Activated CD4-positive, alpha-beta memory T cell treated with anti-CD3 and anti-CD28 coated beads for 36 hours (primary cell): Measurements from ENCODE around the gene P2RX2. TPM values are rescaled to one million over a fixed set of nuclear protein-coding genes. Genes with fewer than 3 reads are reported as not detected.
"Not testable (repeated sequence)": the region's sequence is repeated elsewhere in the genome, so short reads cannot be mapped to it uniquely, and the experiment has no call there.

ENCODE experiments used
- CTCF ChIA-PET: fragments of 350-600 bp; sonication (Branson Sonifier 250); formaldehyde crosslinking; loops from one replicate; lab custom pipeline; 2021; ENCODE audit warnings: antibody characterized with exemption, inconsistent platforms; lab: Charles Lee
- POLR2A ChIA-PET: fragments of 350-600 bp; sonication (Branson Sonifier 250); formaldehyde crosslinking; loops from one replicate; lab custom pipeline; 2021; ENCODE audit warnings: antibody characterized with exemption; lab: Charles Lee
- DNase-seq: peaks from one replicate; pipeline ENCODE4 v3.0.0-alpha.2; 2020
- H3K27ac Mint-ChIP-seq: one replicate; pipeline ENCODE4 v1.8.0; 2021; ENCODE audit warnings: mixed read lengths
- H3K27me3 Mint-ChIP-seq: one replicate; pipeline ENCODE4 v1.8.0; 2021; ENCODE audit warnings: mixed read lengths
- H3K36me3 Mint-ChIP-seq: one replicate; pipeline ENCODE4 v1.8.0; 2021; ENCODE audit warnings: mixed read lengths
- H3K4me1 Mint-ChIP-seq: one replicate; pipeline ENCODE4 v1.8.0; 2021; ENCODE audit warnings: low read depth, mixed read lengths
- H3K4me3 Mint-ChIP-seq: one replicate; pipeline ENCODE4 v1.8.0; 2021; ENCODE audit warnings: mild to moderate bottlenecking, mixed read lengths
- H3K9me3 Mint-ChIP-seq: one replicate; pipeline ENCODE4 v1.8.0; 2021; ENCODE audit warnings: mixed read lengths
- intact Hi-C: fragments of 100-400 bp; cut with micrococcal nuclease; formaldehyde crosslinking; loops from one replicate; pipeline ENCODE4 v1.15.1; 2023
- total RNA-seq, 2 experiments: library from RNA; stranded (reverse); gene quantifications; one replicate each; pipeline ENCODE4 v1.2.3, GENCODE V29; 2021

Gene P2RX2
- total RNA-seq, 2 experiments from 2014 or later = not detected

GRCh38 chr12:132597333-132598316, 21.0 kb upstream of the P2RX2 start:
- intact Hi-C loops = no loop called here
- no peaks in the 10 kb centered on the region for H3K9me3 Mint-ChIP-seq
- CTCF ChIA-PET = no interaction called here
- no peaks in the 10 kb centered on the region for H3K36me3 Mint-ChIP-seq
- DNase-seq = no peak
- peaks cover 24% of the 10 kb centered on the region for H3K4me1 Mint-ChIP-seq
- H3K4me3 Mint-ChIP-seq = peak overlapping the region; percentile 56
- no peak overlapping the region for H3K27ac Mint-ChIP-seq
- POLR2A ChIA-PET = no interaction called here
- H3K27me3 Mint-ChIP-seq = peaks cover 48% of the 10 kb centered on the region

GRCh38 chr12:132599502-132599901, 19.1 kb upstream of the P2RX2 start:
- Mint-ChIP-seq H3K27me3 (peaks cover 50% of the 10 kb centered on the region), H3K4me1 (peaks cover 27% of the 10 kb centered on the region)
- DNase-seq, intact Hi-C loops, H3K9me3 Mint-ChIP-seq, H3K27ac Mint-ChIP-seq, H3K36me3 Mint-ChIP-seq, H3K4me3 Mint-ChIP-seq, POLR2A ChIA-PET: not testable (repeated sequence)
- CTCF ChIA-PET = interaction anchor here (0.9 to 3.4 kb wide), 3 partner anchors 11 to 17 kb away, joined by 3 to 22 read pairs (median 9); partner anchors contain the start of gene LRCOL1

GRCh38 chr12:132600048-132601032, 18.2 kb upstream of the P2RX2 start:
- H3K4me3 Mint-ChIP-seq = peak overlapping the region; percentile 59
- DNase-seq = peak; percentile 62
- intact Hi-C loops = loop anchor here (1.0 kb wide), 1 partner anchor 15 kb away; no protein-coding TSS in a partner anchor
- H3K4me1 Mint-ChIP-seq = peaks cover 27% of the 10 kb centered on the region
- no peaks in the 10 kb centered on the region for H3K9me3 Mint-ChIP-seq
- ChIA-PET CTCF (interaction anchor here (0.9 to 3.4 kb wide), 4 partner anchors 10 to 16 kb away, joined by 3 to 22 read pairs (median 6); partner anchors contain the start of gene LRCOL1), POLR2A (no interaction called here)
- H3K27me3 Mint-ChIP-seq = peaks cover 54% of the 10 kb centered on the region
- no peak overlapping the region for H3K27ac Mint-ChIP-seq
- H3K36me3 Mint-ChIP-seq = no peaks in the 10 kb centered on the region

- intact Hi-C loops = no loop called here
- POLR2A ChIA-PET = no interaction called here
- no peaks in the 10 kb centered on the region for H3K36me3 Mint-ChIP-seq
- peaks cover 27% of the 10 kb centered on the region for H3K4me1 Mint-ChIP-seq
- CTCF ChIA-PET = interaction anchor here (0.6 to 3.4 kb wide), 4 partner anchors 9 to 60 kb away, joined by 3 to 22 read pairs (median 6); partner anchors contain the start of gene LRCOL1
- no peaks in the 10 kb centered on the region for H3K9me3 Mint-ChIP-seq
- H3K27ac Mint-ChIP-seq = no peak overlapping the region
- peak overlapping the region; percentile 24 for H3K4me3 Mint-ChIP-seq
- no peak for DNase-seq
- H3K27me3 Mint-ChIP-seq = peaks cover 50% of the 10 kb centered on the region
Observed at GRCh38 chr12:132601171-132601883, 17.2 kb upstream of the P2RX2 start.

DNA sequence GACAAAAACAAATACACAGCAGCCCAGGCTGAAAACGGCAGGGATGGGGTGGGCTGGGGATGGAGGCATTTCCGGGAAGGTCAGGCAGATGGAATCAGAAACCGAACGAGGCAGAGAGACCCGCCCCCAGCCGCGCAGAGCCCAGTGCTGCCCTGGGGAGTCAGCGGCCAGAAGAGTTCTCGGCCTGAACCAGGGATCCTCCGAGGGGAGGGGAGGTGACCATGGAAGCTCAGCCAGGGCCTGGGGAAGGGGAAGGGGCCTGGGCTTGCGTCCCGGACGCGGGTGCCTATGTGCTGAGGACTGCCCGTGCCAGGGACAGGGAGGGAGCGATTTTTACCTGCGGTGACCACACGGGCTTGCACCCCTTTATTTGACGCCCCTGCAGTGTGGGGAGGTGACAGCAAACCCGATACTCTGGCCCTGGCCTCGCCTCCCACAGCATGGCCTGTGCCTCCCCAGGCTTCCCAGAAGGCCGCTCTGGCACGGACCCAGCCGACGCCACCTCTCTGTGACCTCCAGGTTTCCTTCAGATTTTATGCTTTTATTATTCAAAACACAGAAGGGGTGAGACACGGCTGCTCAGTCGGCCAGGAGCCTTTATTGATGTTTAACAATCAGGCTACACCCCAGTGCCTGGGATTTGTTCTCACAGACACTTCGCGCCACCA, 15.9 kb upstream of the P2RX2 start:
- H3K4me3 Mint-ChIP-seq = no peak overlapping the region
- H3K27ac Mint-ChIP-seq = no peak overlapping the region
- intact Hi-C loops = no loop called here
- H3K36me3 Mint-ChIP-seq = no peaks in the 10 kb centered on the region
- peaks cover 50% of the 10 kb centered on the region for H3K27me3 Mint-ChIP-seq
- DNase-seq = no peak
- ChIA-PET POLR2A (no interaction called here), CTCF (no interaction called here)
- no peaks in the 10 kb centered on the region for H3K9me3 Mint-ChIP-seq
- H3K4me1 Mint-ChIP-seq = peaks cover 21% of the 10 kb centered on the region

GRCh38 chr12:132603240-132604150, 15.1 kb upstream of the P2RX2 start:
- POLR2A ChIA-PET = no interaction called here
- Mint-ChIP-seq H3K36me3 (no peaks in the 10 kb centered on the region), H3K9me3 (no peaks in the 10 kb centered on the region), H3K4me1 (peaks cover 19% of the 10 kb centered on the region), H3K4me3 (no peak overlapping the region), H3K27ac (no peak overlapping the region), H3K27me3 (peaks cover 54% of the 10 kb centered on the region)
- no peak for DNase-seq
- CTCF ChIA-PET = interaction anchor here (2.3 kb wide), 1 partner anchor 11 kb away, joined by 9 read pairs; no protein-coding TSS in a partner anchor
- intact Hi-C loops = no loop called here

DNA sequence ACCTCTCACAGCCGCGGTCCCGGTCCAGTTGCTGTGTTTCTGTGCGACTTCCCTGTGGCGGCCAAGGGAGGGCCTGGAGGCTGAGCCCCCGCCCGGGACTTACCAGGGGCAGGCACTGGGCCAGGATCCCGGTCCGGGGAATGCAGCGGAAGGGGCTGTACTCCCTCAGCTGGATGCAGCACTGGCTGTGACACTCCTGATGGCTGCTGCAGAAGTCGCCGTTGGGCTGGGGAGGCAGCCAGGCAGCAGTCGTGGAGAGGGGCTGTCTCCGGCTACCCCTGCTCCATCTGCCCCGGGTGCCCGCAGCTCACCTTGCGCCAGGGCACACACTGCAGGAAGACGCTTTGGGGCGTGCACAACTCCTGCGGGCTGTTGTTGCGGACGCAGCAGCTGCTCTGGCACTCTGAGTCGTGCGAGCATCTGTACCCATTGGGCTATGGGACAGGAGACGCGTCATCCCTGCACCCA, 14.4 kb upstream of the P2RX2 start:
- Mint-ChIP-seq H3K4me3 (no peak overlapping the region), H3K27me3 (peaks cover 56% of the 10 kb centered on the region), H3K36me3 (no peaks in the 10 kb centered on the region), H3K4me1 (peaks cover 15% of the 10 kb centered on the region), H3K27ac (no peak overlapping the region), H3K9me3 (no peaks in the 10 kb centered on the region)
- ChIA-PET POLR2A (no interaction called here), CTCF (interaction anchor here (2.3 kb wide), 1 partner anchor 10 kb away, joined by 9 read pairs; no protein-coding TSS in a partner anchor)
- no peak for DNase-seq
- intact Hi-C loops = no loop called here

DNA sequence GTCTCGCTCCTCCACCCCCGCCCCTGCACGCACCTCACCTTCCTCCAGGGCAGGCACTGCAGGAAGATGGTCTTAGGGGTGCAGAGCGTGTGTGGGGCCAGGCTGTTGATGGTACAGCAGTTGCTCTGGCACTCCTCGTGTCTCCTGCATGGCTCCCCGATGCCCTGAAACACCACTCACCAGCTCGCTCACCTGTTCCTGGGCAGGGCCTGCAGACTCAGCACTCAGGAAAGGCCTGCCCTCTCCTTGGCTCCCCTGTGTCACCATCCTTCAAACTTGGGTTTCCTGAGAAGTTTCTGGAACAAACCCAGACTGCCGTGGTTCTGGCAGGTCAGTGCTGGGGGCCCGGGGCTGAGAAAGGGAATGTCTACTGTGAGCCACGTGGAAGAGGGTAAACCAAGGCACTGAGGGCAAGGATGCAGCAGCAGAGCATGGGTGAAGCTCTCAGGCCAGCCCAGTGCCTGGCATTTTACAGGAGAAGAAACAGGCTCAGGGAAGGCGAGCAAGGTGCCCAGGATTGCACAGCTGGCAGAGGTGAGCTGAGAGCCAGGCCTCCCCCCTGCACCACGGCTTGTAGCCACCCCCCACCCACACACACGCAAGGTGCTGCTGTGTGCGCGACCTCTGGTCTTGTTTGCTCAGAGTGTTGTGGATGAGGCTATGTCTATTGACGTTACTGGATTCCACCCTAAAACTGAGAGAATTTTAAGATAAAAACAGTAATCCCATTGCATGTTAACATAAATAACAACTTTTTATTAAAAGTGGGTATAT, 13.7 kb upstream of the P2RX2 start:
- H3K27ac Mint-ChIP-seq = no peak overlapping the region
- H3K4me3 Mint-ChIP-seq = no peak overlapping the region
- CTCF ChIA-PET = interaction anchor here (2.3 kb wide), 1 partner anchor 10 kb away, joined by 9 read pairs; no protein-coding TSS in a partner anchor
- intact Hi-C loops = no loop called here
- peaks cover 13% of the 10 kb centered on the region for H3K4me1 Mint-ChIP-seq
- H3K27me3 Mint-ChIP-seq = peaks cover 52% of the 10 kb centered on the region
- DNase-seq = no peak
- no peaks in the 10 kb centered on the region for H3K36me3 Mint-ChIP-seq
- H3K9me3 Mint-ChIP-seq = no peaks in the 10 kb centered on the region
- POLR2A ChIA-PET = no interaction called here

DNA sequence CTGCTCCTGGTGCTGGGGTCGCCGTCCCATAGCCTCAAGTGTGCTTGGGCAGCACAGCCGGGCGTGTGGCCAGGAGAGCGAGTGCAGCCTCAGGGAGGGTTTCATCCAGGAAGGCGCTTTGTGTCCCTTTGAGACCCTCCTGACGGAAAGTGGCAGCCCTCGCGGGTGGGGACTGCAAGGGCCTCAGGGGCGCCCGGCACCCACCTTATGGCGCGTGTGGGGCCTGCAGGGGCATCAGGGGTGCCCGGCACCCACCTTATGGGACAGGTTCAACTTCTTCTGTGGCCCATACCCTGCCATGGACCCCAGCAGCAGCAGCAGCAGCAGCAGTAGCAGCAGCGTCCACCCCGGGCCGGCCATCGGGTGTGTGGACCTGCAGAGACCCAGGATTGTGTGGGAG, 12.7 kb upstream of the P2RX2 start:
- no peak for DNase-seq
- H3K36me3 Mint-ChIP-seq = no peaks in the 10 kb centered on the region
- peaks cover 10% of the 10 kb centered on the region for H3K4me1 Mint-ChIP-seq
- H3K27me3 Mint-ChIP-seq = peaks cover 54% of the 10 kb centered on the region
- no peaks in the 10 kb centered on the region for H3K9me3 Mint-ChIP-seq
- intact Hi-C loops = no loop called here
- no peak overlapping the region for H3K27ac Mint-ChIP-seq
- POLR2A ChIA-PET = no interaction called here
- no peak overlapping the region for H3K4me3 Mint-ChIP-seq
- CTCF ChIA-PET = no interaction called here
